SK-N-SH (cell line): ENCODE data around the gene LAGE3.

Experiments
- CTCF ChIP-seq: fragments of 200-600 bp; sonication (generic); IDR thresholded peaks from 2 replicates; pipeline ENCODE4 v1.6.1; 2017; ENCODE audit warnings: antibody characterized with exemption, mild to moderate bottlenecking, moderate library complexity
- ELF1 ChIP-seq: IDR thresholded peaks from 2 replicates; pipeline ENCODE4 v1.4.0; 2012
- EZH2phosphoT487 ChIP-seq: fragments of 200-600 bp; sonication (generic); IDR thresholded peaks from 2 replicates; pipeline ENCODE4 v1.6.1; 2017; ENCODE audit warnings: low read depth, mixed run types, mild to moderate bottlenecking, antibody characterized with exemption, moderate library complexity, borderline replicate concordance
- FOSL2 ChIP-seq: IDR thresholded peaks from 2 replicates; pipeline ENCODE4 v1.4.0; 2012; ENCODE audit warnings: low read depth, mild to moderate bottlenecking, moderate library complexity, borderline replicate concordance
- JUND ChIP-seq: IDR thresholded peaks from 2 replicates; pipeline ENCODE4 v1.4.0; 2012
- POLR2AphosphoS5 ChIP-seq: IDR thresholded peaks from 2 replicates; pipeline ENCODE4 v1.6.1; 2012; ENCODE audit warnings: low read depth, low read length
- SMC3 ChIP-seq: IDR thresholded peaks from 2 replicates; pipeline ENCODE4 v1.6.1; 2012; ENCODE audit warnings: low read depth, low read length, improper control_type of control experiment
- TCF12 ChIP-seq: IDR thresholded peaks from 2 replicates; pipeline ENCODE4 v1.4.0; 2012
- TF ChIP-seq, protein P1 (sequence below): IDR thresholded peaks from 2 replicates; pipeline ENCODE4 v1.4.0; 2012; ENCODE audit warnings: low read depth
- TF ChIP-seq, protein P2 (sequence below): IDR thresholded peaks from 2 replicates; pipeline ENCODE4 v1.6.1; 2012; ENCODE audit warnings: mild to moderate bottlenecking, low read depth, low read length, moderate library complexity

DNA sequence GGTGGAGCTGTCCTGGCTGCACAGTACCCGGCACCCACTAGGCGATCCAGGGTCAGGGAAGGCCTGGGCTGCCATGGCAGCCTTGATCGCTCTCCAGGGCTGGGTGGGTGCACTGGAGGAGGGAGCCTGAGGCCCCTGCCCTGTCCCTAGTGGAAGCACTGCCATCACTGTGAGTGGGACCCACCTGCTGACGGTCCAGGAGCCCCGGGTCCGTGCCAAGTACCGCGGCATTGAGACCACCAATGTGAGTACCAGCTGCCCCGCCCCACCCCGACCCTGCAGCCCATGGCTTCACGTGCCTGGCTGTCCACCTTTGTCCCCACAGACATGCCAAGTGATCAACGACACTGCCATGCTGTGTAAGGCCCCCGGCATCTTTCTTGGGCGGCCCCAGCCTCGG lies 12.2 kb downstream of the LAGE3 start:
- TF ChIP-seq JUND, result no peak
- no peak for TF ChIP-seq CTCF
- TF ChIP-seq SMC3, result no peak
- TF ChIP-seq, protein P1, sequence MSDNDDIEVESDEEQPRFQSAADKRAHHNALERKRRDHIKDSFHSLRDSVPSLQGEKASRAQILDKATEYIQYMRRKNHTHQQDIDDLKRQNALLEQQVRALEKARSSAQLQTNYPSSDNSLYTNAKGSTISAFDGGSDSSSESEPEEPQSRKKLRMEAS, result no peak
- no peak for TF ChIP-seq ELF1
- TF ChIP-seq, protein P2, sequence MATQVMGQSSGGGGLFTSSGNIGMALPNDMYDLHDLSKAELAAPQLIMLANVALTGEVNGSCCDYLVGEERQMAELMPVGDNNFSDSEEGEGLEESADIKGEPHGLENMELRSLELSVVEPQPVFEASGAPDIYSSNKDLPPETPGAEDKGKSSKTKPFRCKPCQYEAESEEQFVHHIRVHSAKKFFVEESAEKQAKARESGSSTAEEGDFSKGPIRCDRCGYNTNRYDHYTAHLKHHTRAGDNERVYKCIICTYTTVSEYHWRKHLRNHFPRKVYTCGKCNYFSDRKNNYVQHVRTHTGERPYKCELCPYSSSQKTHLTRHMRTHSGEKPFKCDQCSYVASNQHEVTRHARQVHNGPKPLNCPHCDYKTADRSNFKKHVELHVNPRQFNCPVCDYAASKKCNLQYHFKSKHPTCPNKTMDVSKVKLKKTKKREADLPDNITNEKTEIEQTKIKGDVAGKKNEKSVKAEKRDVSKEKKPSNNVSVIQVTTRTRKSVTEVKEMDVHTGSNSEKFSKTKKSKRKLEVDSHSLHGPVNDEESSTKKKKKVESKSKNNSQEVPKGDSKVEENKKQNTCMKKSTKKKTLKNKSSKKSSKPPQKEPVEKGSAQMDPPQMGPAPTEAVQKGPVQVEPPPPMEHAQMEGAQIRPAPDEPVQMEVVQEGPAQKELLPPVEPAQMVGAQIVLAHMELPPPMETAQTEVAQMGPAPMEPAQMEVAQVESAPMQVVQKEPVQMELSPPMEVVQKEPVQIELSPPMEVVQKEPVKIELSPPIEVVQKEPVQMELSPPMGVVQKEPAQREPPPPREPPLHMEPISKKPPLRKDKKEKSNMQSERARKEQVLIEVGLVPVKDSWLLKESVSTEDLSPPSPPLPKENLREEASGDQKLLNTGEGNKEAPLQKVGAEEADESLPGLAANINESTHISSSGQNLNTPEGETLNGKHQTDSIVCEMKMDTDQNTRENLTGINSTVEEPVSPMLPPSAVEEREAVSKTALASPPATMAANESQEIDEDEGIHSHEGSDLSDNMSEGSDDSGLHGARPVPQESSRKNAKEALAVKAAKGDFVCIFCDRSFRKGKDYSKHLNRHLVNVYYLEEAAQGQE, result no peak
- no peak for TF ChIP-seq TCF12
- no peak for TF ChIP-seq POLR2AphosphoS5
- TF ChIP-seq EZH2phosphoT487, result no peak
- TF ChIP-seq FOSL2, result no peak
